Prostate gland (tissue), 2 donors: ENCODE results near the gene NRG4. TPM values are rescaled to one million over a fixed set of nuclear protein-coding genes. Genes with fewer than 3 reads are reported as not detected.

ENCODE experiments used
- DNase-seq: peaks from one replicate; pipeline ENCODE4 v3.0.0-alpha.2; 2019; ENCODE audit warnings: low spot score
- H3K27ac ChIP-seq, 2 donors: fragments of 200-600 bp; sonication (generic); 2 replicates each; pipeline ENCODE4 v1.5.1; 2017 to 2019
- H3K27me3 ChIP-seq: fragments of 200-600 bp; sonication (generic); replicated peaks from 2 replicates; pipeline ENCODE4 v1.5.1; 2019; ENCODE audit not compliant: insufficient read depth
- H3K36me3 ChIP-seq, 2 donors: fragments of 200-600 bp; sonication (generic); 1 replicate in 1 of 2; 2 replicates in 1 of 2; pipeline versions ENCODE4 v1.5.1 to v1.8.1; 2017 to 2019
- H3K4me1 ChIP-seq: fragments of 200-600 bp; sonication (generic); replicated peaks from 2 replicates; pipeline ENCODE4 v1.5.1; 2019
- H3K4me3 ChIP-seq, 2 donors: fragments of 200-600 bp; sonication (generic); 2 replicates each; pipeline ENCODE4 v1.5.1; 2017 to 2019
- H3K9me3 ChIP-seq: fragments of 200-600 bp; sonication (generic); 2 replicates; pipeline ENCODE4 v1.5.1; 2017
- POLR2A ChIP-seq: fragments of 450-650 bp; IDR thresholded peaks from one replicate; pipeline ENCODE4 v1.6.1; 2016; ENCODE audit warnings: antibody characterized with exemption, mild to moderate bottlenecking
- POLR2AphosphoS5 ChIP-seq: sonication (generic); formaldehyde crosslinking; IDR thresholded peaks from one replicate; pipeline ENCODE4 v1.6.1; 2017; ENCODE audit warnings: antibody characterized with exemption
- WGBS: methylation state at CpG from one replicate; pipeline ENCODE4 v1.1.5; 2018; 5-methylcytosine and 5-hydroxymethylcytosine counted together
- intact Hi-C: fragments of 100-400 bp; cut with DNase I; formaldehyde crosslinking; loops from one replicate; pipeline ENCODE4 v1.14.2; 2022
- small RNA-seq, 2 donors: library from RNA; depleted of rRNA; stranded (forward); fragments of <200 nt; gene quantifications; one replicate each; pipeline ENCODE3, GENCODE V24; 2016
- total RNA-seq, 2 donors: library from RNA; depleted of rRNA; stranded (reverse); fragments of >200 nt; gene quantifications; one replicate each; pipeline ENCODE4 v1.1.0, GENCODE V29; 2016
- TF ChIP-seq, protein P1 (sequence below), 4 experiments: fragments of 200-600 bp in 2 of 4; fragments of 450-650 bp in 2 of 4; sonication (generic) in 2 of 4; IDR thresholded peaks; 1 replicate in 3 of 4; 2 replicates in 1 of 4; pipeline ENCODE4 v1.5.1; 2016 to 2019; ENCODE audit warnings: antibody characterized with exemption in 4 of 4, mild to moderate bottlenecking in 2 of 4, moderate library complexity in 2 of 4

NRG4 gene
- total RNA-seq, 2 donors from 2014 or later = 3.5 to 94.6 TPM

DNA sequence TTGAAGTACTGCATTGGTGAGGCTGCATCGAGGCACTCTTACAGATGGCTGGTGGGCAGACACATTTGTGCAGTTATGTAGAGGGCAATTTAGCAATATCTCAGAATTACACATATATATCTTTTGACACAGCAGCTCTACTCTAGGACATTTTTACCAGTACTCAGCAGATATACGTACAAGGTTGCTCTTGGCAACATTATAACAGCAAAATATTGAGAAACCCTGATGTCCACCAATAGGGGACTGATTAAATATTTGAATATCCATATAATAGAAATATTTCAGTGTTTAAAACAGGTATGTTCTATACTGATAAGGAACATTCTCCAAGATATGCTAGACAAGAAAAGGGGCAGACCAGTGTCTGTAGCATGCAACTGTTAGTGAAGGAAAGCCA is 116.5 kb downstream of the NRG4 start:
- Histone ChIP-seq H3K4me3 (no peak overlapping the region), H3K36me3 (no peaks in the 10 kb centered on the region), H3K27me3 (no peaks in the 10 kb centered on the region), H3K4me1 (no peaks in the 10 kb centered on the region), H3K9me3 (no peaks in the 10 kb centered on the region), H3K27ac (no peak overlapping the region)
- intact Hi-C loops = no loop called here
- no peak for DNase-seq
- 73% methylated on average over 2 of the region's 2 CpGs for WGBS
- TF ChIP-seq POLR2AphosphoS5 (no peak), POLR2A (no peak)
- TF ChIP-seq, protein P1, sequence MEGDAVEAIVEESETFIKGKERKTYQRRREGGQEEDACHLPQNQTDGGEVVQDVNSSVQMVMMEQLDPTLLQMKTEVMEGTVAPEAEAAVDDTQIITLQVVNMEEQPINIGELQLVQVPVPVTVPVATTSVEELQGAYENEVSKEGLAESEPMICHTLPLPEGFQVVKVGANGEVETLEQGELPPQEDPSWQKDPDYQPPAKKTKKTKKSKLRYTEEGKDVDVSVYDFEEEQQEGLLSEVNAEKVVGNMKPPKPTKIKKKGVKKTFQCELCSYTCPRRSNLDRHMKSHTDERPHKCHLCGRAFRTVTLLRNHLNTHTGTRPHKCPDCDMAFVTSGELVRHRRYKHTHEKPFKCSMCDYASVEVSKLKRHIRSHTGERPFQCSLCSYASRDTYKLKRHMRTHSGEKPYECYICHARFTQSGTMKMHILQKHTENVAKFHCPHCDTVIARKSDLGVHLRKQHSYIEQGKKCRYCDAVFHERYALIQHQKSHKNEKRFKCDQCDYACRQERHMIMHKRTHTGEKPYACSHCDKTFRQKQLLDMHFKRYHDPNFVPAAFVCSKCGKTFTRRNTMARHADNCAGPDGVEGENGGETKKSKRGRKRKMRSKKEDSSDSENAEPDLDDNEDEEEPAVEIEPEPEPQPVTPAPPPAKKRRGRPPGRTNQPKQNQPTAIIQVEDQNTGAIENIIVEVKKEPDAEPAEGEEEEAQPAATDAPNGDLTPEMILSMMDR (IDR thresholded peaks at IDR 0.05) = no peak

GRCh38 chr15:75891895-75892294 is 120.3 kb downstream of the NRG4 start:
- TF ChIP-seq POLR2A (no peak), POLR2AphosphoS5 (no peak)
- TF ChIP-seq, protein P1 (IDR thresholded peaks at IDR 0.05) = no peak
- Histone ChIP-seq H3K36me3 (no peaks in the 10 kb centered on the region), H3K27me3 (no peaks in the 10 kb centered on the region), H3K27ac (no peak overlapping the region), H3K4me3 (no peak overlapping the region), H3K4me1 (no peaks in the 10 kb centered on the region), H3K9me3 (no peaks in the 10 kb centered on the region)
- DNase-seq = no peak
- intact Hi-C loops = no loop called here

Small RNA genes lying within 50 kb of the gene (small RNA-seq; reads per million reads assigned to genes)
- 0 reads per million in 2 donors for gene RN7SL510P

Other genes starting within 250 kb of the NRG4 start
- gene UBE2Q2, start 169.0 kb downstream of the NRG4 start, total RNA-seq = 10 to 100 TPM; 33.1 to 67.5 TPM
- gene FBXO22, start 108.5 kb downstream of the NRG4 start, total RNA-seq = 10 to 100 TPM; 10.8 to 34.7 TPM
- 1 to 10 TPM; 5.9 to 6.0 TPM for gene TMEM266, start 47.6 kb upstream of the NRG4 start, total RNA-seq